Memory B cell (primary cell): ENCODE measurements around the gene SRSF3.
A peak's percentile ranks its signal among the peaks of the same experiment; 100 is the strongest.
"Not testable (repeated sequence)": the region's sequence is repeated elsewhere in the genome, so short reads cannot be mapped to it uniquely, and the experiment has no call there.

Experiments used
- ATAC-seq: fragments of 150-1000 bp; cut with Tn5 transposase; 2 replicates; pipeline ENCODE4 v1.10.0; 2021; ENCODE audit warnings: low read depth, mild to moderate bottlenecking, moderate library complexity
- DNase-seq, 2 donors: peaks; one replicate each; pipeline ENCODE4 v3.0.0; 2022; ENCODE audit warnings: low spot score in 2 of 2
- H3K27ac Mint-ChIP-seq: one replicate; pipeline ENCODE4 v1.8.0; 2022; ENCODE audit warnings: mild to moderate bottlenecking, moderate library complexity, mixed read lengths
- H3K27me3 Mint-ChIP-seq: one replicate; pipeline ENCODE4 v1.8.0; 2022; ENCODE audit warnings: mixed read lengths
- H3K36me3 Mint-ChIP-seq: one replicate; pipeline ENCODE4 v1.8.0; 2022; ENCODE audit warnings: mild to moderate bottlenecking, mixed read lengths
- H3K4me1 Mint-ChIP-seq: one replicate; pipeline ENCODE4 v1.8.0; 2022; ENCODE audit warnings: mixed read lengths
- H3K4me3 Mint-ChIP-seq: one replicate; pipeline ENCODE4 v1.8.0; 2022; ENCODE audit warnings: mild to moderate bottlenecking, moderate library complexity, mixed read lengths
- H3K9me3 Mint-ChIP-seq: one replicate; pipeline ENCODE4 v1.8.0; 2022; ENCODE audit warnings: mixed read lengths

SRSF3 gene

GRCh38 chr6:36590237-36590636 lies 3.9 kb upstream of the SRSF3 start:
- no peak for DNase-seq
- no peak overlapping the region for H3K27ac Mint-ChIP-seq
- no peaks in the 10 kb centered on the region for H3K27me3 Mint-ChIP-seq
- H3K4me1 Mint-ChIP-seq, result peaks cover 9% of the 10 kb centered on the region
- no peak overlapping the region for H3K4me3 Mint-ChIP-seq
- ATAC-seq, result no peak
- no peaks in the 10 kb centered on the region for H3K9me3 Mint-ChIP-seq
- H3K36me3 Mint-ChIP-seq, result peaks cover 5% of the 10 kb centered on the region

DNA sequence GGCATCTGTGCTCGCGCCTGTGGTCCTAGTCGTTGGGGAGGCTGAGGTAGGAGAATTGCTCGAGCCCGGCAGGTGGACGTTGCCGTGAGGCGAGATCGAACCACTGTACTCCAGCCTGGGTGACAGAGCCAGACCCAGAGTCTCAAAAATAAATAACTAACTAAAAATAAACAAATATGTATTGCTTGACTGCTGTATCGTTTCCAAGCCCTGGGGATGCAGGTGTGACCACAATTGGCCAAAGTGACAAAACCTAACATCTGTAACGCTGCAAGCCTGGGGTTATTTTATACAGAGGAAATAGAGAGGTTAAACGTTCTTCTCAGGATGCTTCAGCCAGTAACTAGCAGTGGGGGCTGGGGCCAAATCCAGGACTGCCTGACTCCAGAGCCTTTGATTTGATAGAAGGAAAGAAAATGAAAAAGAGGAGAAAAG lies 1.9 kb upstream of the SRSF3 start:
- Mint-ChIP-seq H3K9me3 (no peaks in the 10 kb centered on the region), H3K36me3 (peaks cover 15% of the 10 kb centered on the region), H3K27ac (peak overlapping the region; percentile 43), H3K4me3 (peak overlapping the region; percentile 78), H3K27me3 (no peaks in the 10 kb centered on the region), H3K4me1 (peaks cover 16% of the 10 kb centered on the region)
- peak; percentile 9 for ATAC-seq
- DNase-seq, result peak in 1 of 2 donors; percentile 22

GRCh38 chr6:36593569-36594028 lies 563 bp upstream of the SRSF3 start:
- H3K9me3 Mint-ChIP-seq, result no peaks in the 10 kb centered on the region
- ATAC-seq (peak; percentile 14), DNase-seq (no peak)
- peak overlapping the region; percentile 92 for H3K4me3 Mint-ChIP-seq
- no peaks in the 10 kb centered on the region for H3K27me3 Mint-ChIP-seq
- peaks cover 18% of the 10 kb centered on the region for H3K36me3 Mint-ChIP-seq
- peak overlapping the region; percentile 98 for H3K27ac Mint-ChIP-seq
- H3K4me1 Mint-ChIP-seq, result peaks cover 20% of the 10 kb centered on the region

- H3K4me1 Mint-ChIP-seq, result peaks cover 31% of the 10 kb centered on the region
- peaks cover 28% of the 10 kb centered on the region for H3K36me3 Mint-ChIP-seq
- peak in 1 of 2 donors; percentile 22 for DNase-seq
- no peak for ATAC-seq
- H3K27me3 Mint-ChIP-seq, result no peaks in the 10 kb centered on the region
- peak overlapping the region; percentile 92 for H3K4me3 Mint-ChIP-seq
- H3K27ac Mint-ChIP-seq, result peak overlapping the region; percentile 98
- no peaks in the 10 kb centered on the region for H3K9me3 Mint-ChIP-seq
These were observed 868 bp downstream of the SRSF3 start for GRCh38 chr6:36594816-36595643.

GRCh38 chr6:36596356-36596755 lies 2.2 kb downstream of the SRSF3 start:
- Mint-ChIP-seq H3K27me3 (no peaks in the 10 kb centered on the region), H3K36me3 (peaks cover 33% of the 10 kb centered on the region)
- no peak for DNase-seq

GRCh38 chr6:36597775-36598174 lies 3.6 kb downstream of the SRSF3 start:
- ATAC-seq (no peak), DNase-seq (no peak)
- peak overlapping the region; percentile 43 for H3K27ac Mint-ChIP-seq
- no peaks in the 10 kb centered on the region for H3K27me3 Mint-ChIP-seq
- H3K4me3 Mint-ChIP-seq, result peak overlapping the region; percentile 92
- peaks cover 35% of the 10 kb centered on the region for H3K36me3 Mint-ChIP-seq
- no peaks in the 10 kb centered on the region for H3K9me3 Mint-ChIP-seq
- H3K4me1 Mint-ChIP-seq, result peaks cover 29% of the 10 kb centered on the region

More at GRCh38 chr6:36596356-36596755, 2.2 kb downstream of the SRSF3 start:
- no peaks in the 10 kb centered on the region for H3K9me3 Mint-ChIP-seq
- peak overlapping the region; percentile 92 for H3K4me3 Mint-ChIP-seq
- peak overlapping the region; percentile 98 for H3K27ac Mint-ChIP-seq
- peaks cover 33% of the 10 kb centered on the region for H3K4me1 Mint-ChIP-seq
- ATAC-seq, result no peak

- Mint-ChIP-seq H3K4me1 (peaks cover 28% of the 10 kb centered on the region), H3K27ac (peak overlapping the region; percentile 43), H3K27me3 (no peaks in the 10 kb centered on the region), H3K36me3 (peaks cover 38% of the 10 kb centered on the region), H3K9me3 (no peaks in the 10 kb centered on the region), H3K4me3 (peak overlapping the region; percentile 65)
- DNase-seq (no peak), ATAC-seq (no peak)
These were observed 4.2 kb downstream of the SRSF3 start for GRCh38 chr6:36598326-36598725.

DNA sequence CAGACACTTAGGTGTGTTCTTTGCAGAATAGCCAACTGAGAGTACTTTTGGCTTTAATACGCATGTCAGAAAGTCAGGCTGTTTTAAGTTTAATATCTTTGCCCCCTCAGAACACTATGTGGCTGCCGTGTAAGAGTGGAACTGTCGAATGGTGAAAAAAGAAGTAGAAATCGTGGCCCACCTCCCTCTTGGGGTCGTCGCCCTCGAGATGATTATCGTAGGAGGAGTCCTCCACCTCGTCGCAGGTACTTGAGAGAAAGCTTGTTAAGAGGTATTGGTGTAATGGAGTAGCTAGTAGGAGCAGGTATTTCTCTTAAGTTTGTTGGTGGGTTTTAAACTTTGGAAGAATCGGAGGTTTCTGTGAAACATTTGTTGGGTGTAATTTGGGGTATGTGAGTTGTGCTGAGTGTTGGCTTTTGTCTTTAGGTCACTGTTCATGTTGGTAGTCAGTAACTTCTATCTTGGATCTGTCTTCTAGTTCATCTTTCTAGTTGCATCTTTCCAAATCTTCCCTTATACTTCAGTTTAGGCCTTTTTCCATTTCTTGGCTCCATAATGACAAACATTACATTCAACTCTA lies 4.7 kb downstream of the SRSF3 start:
- ATAC-seq, result no peak
- no peak for DNase-seq
- Mint-ChIP-seq H3K27ac (peak overlapping the region; percentile 13), H3K36me3 (peaks cover 43% of the 10 kb centered on the region), H3K4me1 (peaks cover 26% of the 10 kb centered on the region), H3K9me3 (no peaks in the 10 kb centered on the region), H3K4me3 (peak overlapping the region; percentile 65), H3K27me3 (no peaks in the 10 kb centered on the region)

- H3K27me3 Mint-ChIP-seq, result no peaks in the 10 kb centered on the region
- ATAC-seq (peak; percentile 38), DNase-seq (no peak)
- H3K27ac Mint-ChIP-seq, result peak overlapping the region; percentile 65
- H3K9me3 Mint-ChIP-seq, result no peaks in the 10 kb centered on the region
- peak overlapping the region; percentile 11 for H3K4me3 Mint-ChIP-seq
- peaks cover 44% of the 10 kb centered on the region for H3K36me3 Mint-ChIP-seq
- H3K4me1 Mint-ChIP-seq, result peaks cover 30% of the 10 kb centered on the region
These were observed 5.6 kb downstream of the SRSF3 start for GRCh38 chr6:36599791-36600209.

DNA sequence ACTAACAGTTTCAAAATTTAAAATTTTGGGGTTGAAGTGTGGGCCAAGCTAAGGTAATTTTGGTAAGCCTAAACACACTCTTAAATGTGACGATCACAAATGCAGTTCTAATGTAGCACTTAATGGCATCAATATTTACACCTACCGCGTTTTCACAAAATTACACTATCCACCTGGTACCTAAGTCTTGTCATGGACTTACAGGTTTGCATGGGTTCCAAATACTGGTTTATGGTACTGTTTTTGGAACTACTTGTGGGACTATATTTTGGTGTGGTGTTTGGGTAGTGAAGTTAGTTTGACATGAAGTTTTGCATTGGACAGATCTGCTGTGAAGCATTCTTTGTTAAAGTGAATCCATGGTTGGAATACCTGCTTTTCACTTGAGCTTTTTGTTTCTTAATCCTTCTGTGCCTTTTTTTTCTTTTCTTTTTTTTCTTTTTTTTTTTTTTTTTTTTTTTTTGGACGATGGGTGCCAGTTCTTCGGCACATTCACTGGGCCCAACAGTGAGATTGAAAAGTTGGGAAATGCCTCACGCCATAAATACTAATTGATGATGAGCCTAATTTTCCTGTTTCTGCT lies 6.5 kb downstream of the SRSF3 start:
- no peak overlapping the region for H3K4me3 Mint-ChIP-seq
- H3K27me3 Mint-ChIP-seq, result no peaks in the 10 kb centered on the region

DNA sequence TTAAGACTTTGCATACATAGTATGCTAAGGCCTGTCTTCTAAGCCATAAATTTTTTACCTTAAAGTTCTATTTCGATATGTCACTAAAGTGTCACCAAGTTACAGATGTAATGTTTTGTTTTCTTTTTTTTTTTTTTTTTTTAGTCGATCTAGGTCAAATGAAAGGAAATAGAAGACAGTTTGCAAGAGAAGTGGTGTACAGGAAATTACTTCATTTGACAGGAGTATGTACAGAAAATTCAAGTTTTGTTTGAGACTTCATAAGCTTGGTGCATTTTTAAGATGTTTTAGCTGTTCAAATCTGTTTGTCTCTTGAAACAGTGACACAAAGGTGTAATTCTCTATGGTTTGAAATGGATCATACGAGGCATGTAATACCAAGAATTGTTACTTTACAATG lies 7.7 kb downstream of the SRSF3 start:
- not testable (repeated sequence) for H3K27ac Mint-ChIP-seq, DNase-seq, H3K4me3 Mint-ChIP-seq, ATAC-seq, H3K9me3 Mint-ChIP-seq, H3K27me3 Mint-ChIP-seq
- H3K36me3 Mint-ChIP-seq, result peaks cover 41% of the 10 kb centered on the region
- peaks cover 35% of the 10 kb centered on the region for H3K4me1 Mint-ChIP-seq

More for the DNA sequence above, 6.5 kb downstream of the SRSF3 start:
- H3K9me3 Mint-ChIP-seq, result no peaks in the 10 kb centered on the region
- DNase-seq, result no peak
- ATAC-seq, result no peak
- no peak overlapping the region for H3K27ac Mint-ChIP-seq
- H3K4me1 Mint-ChIP-seq, result peaks cover 35% of the 10 kb centered on the region
- H3K36me3 Mint-ChIP-seq, result peaks cover 41% of the 10 kb centered on the region

DNA sequence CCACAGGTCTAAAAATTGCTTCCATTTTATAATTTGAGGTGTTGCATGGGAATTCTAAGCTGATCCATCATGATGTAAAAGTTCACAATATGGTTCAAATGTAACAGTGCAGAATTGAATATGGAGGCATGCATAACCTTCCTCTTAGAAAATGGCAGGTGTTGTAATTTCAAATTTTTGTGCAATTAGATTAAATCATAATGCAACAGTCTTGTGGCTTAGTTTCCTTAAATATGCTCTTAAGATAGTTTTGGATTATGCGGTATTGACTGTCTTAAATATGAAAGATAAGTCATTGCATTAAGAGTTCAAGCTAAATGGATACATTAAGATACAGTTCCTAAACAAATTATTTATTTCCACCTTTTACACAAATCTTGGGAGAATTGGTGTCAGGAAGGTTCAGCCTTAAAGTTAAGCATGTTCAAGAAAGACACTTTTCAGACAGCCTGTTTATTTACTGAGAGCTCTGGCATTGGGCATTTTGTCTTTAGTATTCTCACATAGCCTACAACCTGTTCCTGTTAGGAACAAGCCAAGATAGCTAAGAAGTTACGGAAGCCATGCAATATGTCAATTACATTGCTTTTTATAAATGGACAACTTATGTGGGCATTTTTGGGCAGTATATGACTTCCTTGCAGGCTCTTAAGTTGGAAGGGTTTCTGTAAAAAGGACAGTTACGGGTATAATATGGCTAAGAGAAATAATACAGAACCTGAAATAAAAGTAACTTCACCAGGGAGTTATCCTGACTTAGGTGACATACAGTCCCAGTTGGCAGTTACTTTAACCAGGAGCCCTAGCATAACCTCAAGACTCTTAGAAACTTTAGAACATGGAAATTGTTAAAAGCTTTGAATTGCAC lies 9.3 kb downstream of the SRSF3 start:
- Mint-ChIP-seq H3K9me3 (no peaks in the 10 kb centered on the region), H3K4me3 (no peak overlapping the region), H3K27ac (peak overlapping the region; percentile 28), H3K27me3 (no peaks in the 10 kb centered on the region), H3K36me3 (peaks cover 41% of the 10 kb centered on the region), H3K4me1 (peaks cover 35% of the 10 kb centered on the region)
- DNase-seq (no peak), ATAC-seq (no peak)
